Panc1 (cell line): ENCODE data around the gene PINK1. TPM values are rescaled to one million over a fixed set of nuclear protein-coding genes. Genes with fewer than 3 reads are reported as not detected.

Experiments
- ATAC-seq: fragments of 200-7000 bp; cut with Tn5 transposase; 2 replicates; pipeline ENCODE4 v1.9.1; 2020; ENCODE audit warnings: mild to moderate bottlenecking, moderate library complexity
- BruUV-seq: library from RNA; stranded (reverse); fragments of 400-500 nt; replicated peaks from 2 replicates; lab custom pipeline; 2021; lab: Mats Ljungman, UMichigan
- CTCF ChIA-PET: fragments of 300-600 bp; sonication (Branson Sonifier 250); formaldehyde crosslinking; loops from one replicate; lab custom pipeline; 2022; ENCODE audit warnings: antibody characterized with exemption; lab: Charles Lee
- POLR2A ChIA-PET: fragments of 300-600 bp; sonication (Branson Sonifier 250); formaldehyde crosslinking; loops from one replicate; lab custom pipeline; 2022; ENCODE audit warnings: antibody characterized with exemption; lab: Charles Lee
- DNase-seq: peaks from one replicate; pipeline ENCODE4 v3.0.0-alpha.2; 2010; ENCODE audit warnings: low read depth, low spot score
- H3K27ac ChIP-seq: 2 replicates; pipeline ENCODE4 v1.5.1; 2011; ENCODE audit warnings: mild to moderate bottlenecking, low read length, inconsistent platforms
- H3K27me3 ChIP-seq: fragments of 200-500 bp; sonication (Bioruptor generic); 2 replicates; pipeline ENCODE4 v1.6.0; 2014; ENCODE audit warnings: low read length, inconsistent platforms; ENCODE audit not compliant: control insufficient read depth, insufficient read depth
- H3K36me3 ChIP-seq: fragments of 200-500 bp; sonication (Bioruptor generic); 2 replicates; pipeline ENCODE4 v1.5.1; 2014; ENCODE audit warnings: inconsistent platforms, mild to moderate bottlenecking, low read length, moderate library complexity; ENCODE audit not compliant: control insufficient read depth, insufficient read depth
- H3K4me1 ChIP-seq: 2 replicates; pipeline ENCODE4 v1.5.1; 2011; ENCODE audit warnings: inconsistent platforms, mild to moderate bottlenecking, low read length, moderate library complexity; ENCODE audit not compliant: control insufficient read depth, insufficient read depth
- H3K4me3 ChIP-seq, 2 experiments: 2 replicates each; pipeline ENCODE4 v1.5.1; 2011 to 2012; ENCODE audit warnings: low read depth in 2 of 2, low read length in 2 of 2, mild to moderate bottlenecking in 2 of 2, inconsistent platforms in 1 of 2, moderate library complexity in 1 of 2
- H3K9me3 ChIP-seq: fragments of 200-500 bp; sonication (Bioruptor generic); 2 replicates; pipeline ENCODE4 v1.5.1; 2014; ENCODE audit warnings: low read depth, mild to moderate bottlenecking, inconsistent platforms, low read length, moderate library complexity; ENCODE audit not compliant: control insufficient read depth, insufficient read depth
- POLR2AphosphoS5 ChIP-seq: IDR thresholded peaks from 2 replicates; pipeline ENCODE4 v1.6.1; 2012; ENCODE audit warnings: mild to moderate bottlenecking, low read depth, low read length, moderate library complexity
- SIN3A ChIP-seq: IDR thresholded peaks from 2 replicates; pipeline ENCODE4 v1.6.1; 2012; ENCODE audit warnings: low read depth, mild to moderate bottlenecking, low read length, moderate library complexity, borderline replicate concordance; ENCODE audit not compliant: insufficient read depth
- TCF7L2 ChIP-seq: IDR thresholded peaks from 2 replicates; pipeline ENCODE4 v1.6.1; 2011; ENCODE audit warnings: mild to moderate bottlenecking, low read depth, low read length, inconsistent platforms
- in situ Hi-C: cut with HindIII; loops from 2 replicates; pipeline ENCODE4 v1.10.0; 2016; ENCODE audit warnings: low sequenced_read_pairs, low pct_unique_long_range_greater_than_20kb
- intact Hi-C: fragments of 100-400 bp; cut with micrococcal nuclease; formaldehyde crosslinking; loops from one replicate; pipeline ENCODE4 v1.10.0; 2022; ENCODE audit not compliant: unreplicated experiment
- total RNA-seq: library from RNA; stranded (reverse); gene quantifications from one replicate; pipeline ENCODE4 v1.2.1, GENCODE V29; 2021; ENCODE audit not compliant: unreplicated experiment
- TF ChIP-seq, protein P1 (sequence below): fragments of 450-650 bp; IDR thresholded peaks from 2 replicates; pipeline ENCODE4 v1.5.1; 2017; ENCODE audit warnings: mild to moderate bottlenecking
- TF ChIP-seq, protein P2 (sequence below), 2 experiments: IDR thresholded peaks; 2 replicates each; pipeline ENCODE4 v1.6.1; 2011 to 2012; ENCODE audit warnings: low read depth in 2 of 2, control low read depth in 1 of 2, low read length in 1 of 2, mild to moderate bottlenecking in 1 of 2, moderate library complexity in 1 of 2; ENCODE audit not compliant: insufficient read depth in 1 of 2

Gene PINK1
- total RNA-seq, 1 experiment from 2014 or later: 32.1 TPM

DNA sequence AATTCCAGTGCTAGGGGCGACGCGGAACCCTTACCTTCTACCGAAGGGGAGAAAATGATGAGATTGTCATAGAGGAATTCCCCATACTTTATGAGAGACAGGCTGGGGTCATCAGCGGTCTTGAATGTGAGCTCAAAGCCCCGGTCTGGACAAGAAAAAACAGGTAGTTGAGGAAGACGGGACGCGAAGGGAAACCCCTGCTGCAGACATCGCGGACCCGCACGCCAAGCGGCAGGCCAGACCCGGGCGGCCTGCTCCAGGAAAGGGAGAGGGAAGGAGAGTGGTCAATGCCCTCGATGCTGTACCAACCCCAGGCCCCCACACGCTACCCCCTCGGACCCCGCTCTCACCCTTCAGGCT, 27.6 kb downstream of the PINK1 start:
- peaks cover 10% of the 10 kb centered on the region for H3K4me1 ChIP-seq
- DNase-seq (no peak), ATAC-seq (peak; percentile 2)
- in situ Hi-C loops: no loop called here
- no peaks in the 10 kb centered on the region for H3K27me3 ChIP-seq
- POLR2A ChIA-PET: interaction anchor here (0.7 to 1.1 kb wide), 2 partner anchors 15 to 1049 kb away, joined by 3 to 4 read pairs; no protein-coding TSS in a partner anchor
- intact Hi-C loops: no loop called here
- CTCF ChIA-PET: interaction anchor here (0.6 kb wide), 1 partner anchor 511 kb away, joined by 6 read pairs; no protein-coding TSS in a partner anchor
- no TSS peak for BruUV-seq
- H3K36me3 ChIP-seq: peaks cover 14% of the 10 kb centered on the region
- H3K9me3 ChIP-seq: no peaks in the 10 kb centered on the region
- TF ChIP-seq POLR2AphosphoS5 (no peak), TCF7L2 (no peak), SIN3A (no peak)
- TF ChIP-seq, protein P1, sequence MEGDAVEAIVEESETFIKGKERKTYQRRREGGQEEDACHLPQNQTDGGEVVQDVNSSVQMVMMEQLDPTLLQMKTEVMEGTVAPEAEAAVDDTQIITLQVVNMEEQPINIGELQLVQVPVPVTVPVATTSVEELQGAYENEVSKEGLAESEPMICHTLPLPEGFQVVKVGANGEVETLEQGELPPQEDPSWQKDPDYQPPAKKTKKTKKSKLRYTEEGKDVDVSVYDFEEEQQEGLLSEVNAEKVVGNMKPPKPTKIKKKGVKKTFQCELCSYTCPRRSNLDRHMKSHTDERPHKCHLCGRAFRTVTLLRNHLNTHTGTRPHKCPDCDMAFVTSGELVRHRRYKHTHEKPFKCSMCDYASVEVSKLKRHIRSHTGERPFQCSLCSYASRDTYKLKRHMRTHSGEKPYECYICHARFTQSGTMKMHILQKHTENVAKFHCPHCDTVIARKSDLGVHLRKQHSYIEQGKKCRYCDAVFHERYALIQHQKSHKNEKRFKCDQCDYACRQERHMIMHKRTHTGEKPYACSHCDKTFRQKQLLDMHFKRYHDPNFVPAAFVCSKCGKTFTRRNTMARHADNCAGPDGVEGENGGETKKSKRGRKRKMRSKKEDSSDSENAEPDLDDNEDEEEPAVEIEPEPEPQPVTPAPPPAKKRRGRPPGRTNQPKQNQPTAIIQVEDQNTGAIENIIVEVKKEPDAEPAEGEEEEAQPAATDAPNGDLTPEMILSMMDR: no peak
- TF ChIP-seq, protein P2, sequence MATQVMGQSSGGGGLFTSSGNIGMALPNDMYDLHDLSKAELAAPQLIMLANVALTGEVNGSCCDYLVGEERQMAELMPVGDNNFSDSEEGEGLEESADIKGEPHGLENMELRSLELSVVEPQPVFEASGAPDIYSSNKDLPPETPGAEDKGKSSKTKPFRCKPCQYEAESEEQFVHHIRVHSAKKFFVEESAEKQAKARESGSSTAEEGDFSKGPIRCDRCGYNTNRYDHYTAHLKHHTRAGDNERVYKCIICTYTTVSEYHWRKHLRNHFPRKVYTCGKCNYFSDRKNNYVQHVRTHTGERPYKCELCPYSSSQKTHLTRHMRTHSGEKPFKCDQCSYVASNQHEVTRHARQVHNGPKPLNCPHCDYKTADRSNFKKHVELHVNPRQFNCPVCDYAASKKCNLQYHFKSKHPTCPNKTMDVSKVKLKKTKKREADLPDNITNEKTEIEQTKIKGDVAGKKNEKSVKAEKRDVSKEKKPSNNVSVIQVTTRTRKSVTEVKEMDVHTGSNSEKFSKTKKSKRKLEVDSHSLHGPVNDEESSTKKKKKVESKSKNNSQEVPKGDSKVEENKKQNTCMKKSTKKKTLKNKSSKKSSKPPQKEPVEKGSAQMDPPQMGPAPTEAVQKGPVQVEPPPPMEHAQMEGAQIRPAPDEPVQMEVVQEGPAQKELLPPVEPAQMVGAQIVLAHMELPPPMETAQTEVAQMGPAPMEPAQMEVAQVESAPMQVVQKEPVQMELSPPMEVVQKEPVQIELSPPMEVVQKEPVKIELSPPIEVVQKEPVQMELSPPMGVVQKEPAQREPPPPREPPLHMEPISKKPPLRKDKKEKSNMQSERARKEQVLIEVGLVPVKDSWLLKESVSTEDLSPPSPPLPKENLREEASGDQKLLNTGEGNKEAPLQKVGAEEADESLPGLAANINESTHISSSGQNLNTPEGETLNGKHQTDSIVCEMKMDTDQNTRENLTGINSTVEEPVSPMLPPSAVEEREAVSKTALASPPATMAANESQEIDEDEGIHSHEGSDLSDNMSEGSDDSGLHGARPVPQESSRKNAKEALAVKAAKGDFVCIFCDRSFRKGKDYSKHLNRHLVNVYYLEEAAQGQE (IDR thresholded peaks at IDR 0.05; ENCODE audit: insufficient read depth in 1 of 2, low read depth in 2 of 2, low read length in 1 of 2): no peak
- H3K27ac ChIP-seq: peak overlapping the region; percentile 96
- peak overlapping the region; percentile 88 to 100 for H3K4me3 ChIP-seq

DNA sequence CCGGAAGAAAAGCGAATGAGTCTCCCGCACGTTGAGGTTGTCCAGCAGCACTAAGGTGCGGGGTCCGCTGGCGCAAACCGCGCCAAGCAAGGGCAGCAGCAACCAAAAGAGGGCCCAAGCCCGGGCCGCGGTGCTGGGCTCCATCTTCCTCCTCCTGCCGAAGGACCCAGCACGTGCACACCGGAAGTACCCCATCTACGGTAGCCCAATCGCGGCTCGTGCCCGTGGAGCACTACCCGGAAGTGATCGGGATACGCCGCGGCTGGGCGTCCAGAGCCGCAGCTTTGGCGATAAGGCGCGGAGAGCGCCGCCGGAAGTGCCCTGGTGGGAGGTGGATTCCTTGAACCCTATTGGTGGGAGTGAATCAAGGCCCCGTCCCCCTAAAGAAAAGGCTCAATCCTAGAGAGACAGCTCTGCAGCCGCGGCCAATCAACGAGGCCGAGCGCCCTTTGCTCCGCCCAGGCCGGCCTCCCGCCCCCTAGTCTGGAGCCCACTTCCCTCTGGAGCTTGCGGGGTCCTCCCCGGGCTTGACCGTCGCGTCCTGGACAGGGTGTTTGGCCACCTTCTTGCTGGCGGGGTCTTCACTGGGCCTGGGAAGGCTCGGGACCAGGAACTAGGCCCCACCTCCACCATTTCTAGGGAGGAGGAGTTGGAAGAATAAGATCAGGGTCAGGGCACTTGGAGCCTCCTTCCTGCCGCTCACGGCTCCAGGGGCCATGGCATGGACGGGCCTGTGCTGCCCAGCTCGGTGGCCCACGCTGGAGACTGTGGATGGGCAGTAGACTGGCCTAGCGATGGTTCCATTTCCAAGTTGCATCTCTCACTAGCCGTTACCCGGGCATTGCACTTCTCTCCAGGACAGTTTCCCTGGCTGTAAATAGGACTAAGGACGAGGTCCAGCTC, 28.2 kb downstream of the PINK1 start, which contains the start of gene DDOST:
TSS of gene DDOST (minus strand) at position 163 of the 903 bp plus-strand sequence. CDS start at position 144, 19 bp downstream.
- intact Hi-C loops (no loop called here), in situ Hi-C loops (no loop called here)
- peak; percentile 94 for DNase-seq
- BruUV-seq: no TSS peak
- TF ChIP-seq, protein P1: peak; percentile 39; the same call in 1 of the 2 replicates
- TF ChIP-seq TCF7L2: peak; percentile 40; the same call in 1 of the 2 replicates
- TF ChIP-seq, protein P2 (IDR thresholded peaks at IDR 0.05; ENCODE audit: insufficient read depth in 1 of 2, low read depth in 2 of 2, low read length in 1 of 2): no peak
- TF ChIP-seq SIN3A: peak; percentile 62; the same call in 1 of the 2 replicates
- peak; percentile 86; the same call in 1 of the 2 replicates for TF ChIP-seq POLR2AphosphoS5
- CTCF ChIA-PET: interaction anchor here (0.6 to 0.7 kb wide), 3 partner anchors 15 to 511 kb away, joined by 4 to 6 read pairs (median 5); no protein-coding TSS in a partner anchor
- H3K4me1 ChIP-seq: peaks cover 10% of the 10 kb centered on the region
- H3K27me3 ChIP-seq: no peaks in the 10 kb centered on the region
- H3K9me3 ChIP-seq: no peaks in the 10 kb centered on the region
- peak within 1 kb of the TSS; percentile 88 to 100 for H3K4me3 ChIP-seq
- POLR2A ChIA-PET: interaction anchor here (0.5 to 1.1 kb wide), 4 partner anchors 15 to 1435 kb away, joined by 3 to 4 read pairs (median 4); no protein-coding TSS in a partner anchor
- peaks cover 8% of the 10 kb centered on the region for H3K36me3 ChIP-seq
- peak within 1 kb of the TSS; percentile 96 for H3K27ac ChIP-seq
- ATAC-seq: peak; percentile 97
